Right atrium auricular region (tissue), 2 donors: ENCODE measurements around the gene NUBP2. TPM values are rescaled to one million over a fixed set of nuclear protein-coding genes. Genes with fewer than 3 reads are reported as not detected.
A peak's percentile ranks its signal among the peaks of the same experiment; 100 is the strongest.

Source experiments
- DNase-seq: peaks from one replicate; pipeline ENCODE4 v3.0.0-alpha.2; 2019; ENCODE audit warnings: low spot score
- H3K27ac ChIP-seq, 2 donors: fragments of 200-600 bp; sonication (generic); 1 replicate in 1 of 2; 2 replicates in 1 of 2; pipeline ENCODE4 v1.5.1; 2016 to 2019
- H3K27me3 ChIP-seq, 2 donors: fragments of 200-600 bp; sonication (generic); one replicate each; pipeline versions ENCODE4 v1.5.1 to v1.6.0; 2017 to 2019
- H3K36me3 ChIP-seq: fragments of 200-600 bp; sonication (generic); one replicate; pipeline ENCODE4 v1.5.1; 2016
- H3K4me1 ChIP-seq, 2 donors: fragments of 200-600 bp; sonication (generic); one replicate each; pipeline versions ENCODE4 v1.5.1 to v1.6.0; 2017 to 2019
- H3K4me3 ChIP-seq, 2 donors: fragments of 200-600 bp; sonication (generic); 1 replicate in 1 of 2; 2 replicates in 1 of 2; pipeline ENCODE4 v1.5.1; 2017 to 2019; ENCODE audit warnings: mild to moderate bottlenecking in 1 of 2, moderate library complexity in 1 of 2
- H3K9me3 ChIP-seq, 2 donors: fragments of 200-600 bp; sonication (generic); one replicate each; pipeline ENCODE4 v1.5.1; 2019
- total RNA-seq, 2 donors: library from RNA; depleted of rRNA; stranded (reverse); fragments of >200 nt; gene quantifications; one replicate each; pipeline ENCODE4 v1.1.0, GENCODE V29; 2016
- TF ChIP-seq, protein P1 (sequence below), 2 donors: fragments of 200-600 bp; sonication (generic); IDR thresholded peaks; one replicate each; pipeline ENCODE4 v1.5.1; 2019; ENCODE audit warnings: antibody characterized with exemption in 2 of 2

NUBP2 gene, protein sequence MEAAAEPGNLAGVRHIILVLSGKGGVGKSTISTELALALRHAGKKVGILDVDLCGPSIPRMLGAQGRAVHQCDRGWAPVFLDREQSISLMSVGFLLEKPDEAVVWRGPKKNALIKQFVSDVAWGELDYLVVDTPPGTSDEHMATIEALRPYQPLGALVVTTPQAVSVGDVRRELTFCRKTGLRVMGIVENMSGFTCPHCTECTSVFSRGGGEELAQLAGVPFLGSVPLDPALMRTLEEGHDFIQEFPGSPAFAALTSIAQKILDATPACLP
- 10 to 100 TPM; 70.3 to 77.9 TPM for total RNA-seq

DNA sequence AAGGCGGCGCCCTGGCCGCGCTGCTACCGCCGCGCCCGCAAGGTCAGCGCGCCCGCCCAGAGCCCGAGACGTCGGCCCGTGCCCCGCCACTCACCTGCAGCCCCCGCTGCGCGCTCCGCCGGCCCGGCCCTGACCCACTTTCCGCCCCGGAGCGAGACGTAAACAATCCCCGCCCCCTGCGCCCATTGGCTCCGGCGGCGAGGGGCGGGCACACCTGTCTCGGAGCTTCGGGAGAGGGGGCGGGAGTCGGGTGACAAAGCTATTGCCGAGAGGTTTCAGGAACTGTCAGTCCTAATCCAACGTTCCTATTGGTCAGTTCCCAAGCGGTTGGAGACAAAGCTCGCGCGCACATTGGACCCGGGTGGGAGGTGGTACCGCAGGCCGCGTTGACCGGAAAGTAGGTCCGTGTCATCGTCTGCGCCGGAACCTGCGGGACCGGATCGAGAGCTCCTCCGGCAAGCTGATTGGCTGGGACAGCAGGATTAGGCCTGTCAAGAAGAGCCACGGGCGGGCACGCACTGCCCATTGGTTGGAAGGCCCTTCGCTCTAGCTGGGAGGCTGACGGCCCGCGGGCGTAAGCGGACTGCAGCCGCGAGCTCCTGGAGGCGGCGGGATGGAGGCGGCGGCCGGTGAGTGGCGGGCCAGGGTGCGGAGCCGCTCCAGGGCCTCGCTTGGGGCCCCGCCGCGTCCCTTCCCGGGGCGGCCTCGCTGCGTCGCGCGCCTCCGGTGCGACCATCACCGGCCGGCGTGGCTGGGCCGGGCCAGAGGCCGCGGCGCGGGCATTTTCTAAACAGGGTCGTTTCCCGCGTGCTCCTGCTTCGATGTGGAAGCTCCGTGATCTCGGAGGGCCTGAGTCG is at the start of gene NUBP2, which contains the start of gene SPSB3:
TSS of gene NUBP2 (plus strand) at position 553 of the 857 bp plus-strand sequence. CDS start at position 614, 61 bp downstream.
TSS of gene SPSB3 (minus strand) at position 164 of the 857 bp plus-strand sequence. CDS start 1,088 bp downstream, outside the sequence.
- peak; percentile 100 for DNase-seq
- Histone ChIP-seq H3K27ac (peak within 1 kb of the TSS; percentile 79 to 84), H3K27me3 (no peaks in the 10 kb centered on the region), H3K4me1 (peaks cover 0 to 48% of the 10 kb centered on the region in 2 donors), H3K9me3 (no peaks in the 10 kb centered on the region), H3K4me3 (peak within 1 kb of the TSS; percentile 76 to 78), H3K36me3 (peaks cover 24% of the 10 kb centered on the region)
- TF ChIP-seq, protein P1, sequence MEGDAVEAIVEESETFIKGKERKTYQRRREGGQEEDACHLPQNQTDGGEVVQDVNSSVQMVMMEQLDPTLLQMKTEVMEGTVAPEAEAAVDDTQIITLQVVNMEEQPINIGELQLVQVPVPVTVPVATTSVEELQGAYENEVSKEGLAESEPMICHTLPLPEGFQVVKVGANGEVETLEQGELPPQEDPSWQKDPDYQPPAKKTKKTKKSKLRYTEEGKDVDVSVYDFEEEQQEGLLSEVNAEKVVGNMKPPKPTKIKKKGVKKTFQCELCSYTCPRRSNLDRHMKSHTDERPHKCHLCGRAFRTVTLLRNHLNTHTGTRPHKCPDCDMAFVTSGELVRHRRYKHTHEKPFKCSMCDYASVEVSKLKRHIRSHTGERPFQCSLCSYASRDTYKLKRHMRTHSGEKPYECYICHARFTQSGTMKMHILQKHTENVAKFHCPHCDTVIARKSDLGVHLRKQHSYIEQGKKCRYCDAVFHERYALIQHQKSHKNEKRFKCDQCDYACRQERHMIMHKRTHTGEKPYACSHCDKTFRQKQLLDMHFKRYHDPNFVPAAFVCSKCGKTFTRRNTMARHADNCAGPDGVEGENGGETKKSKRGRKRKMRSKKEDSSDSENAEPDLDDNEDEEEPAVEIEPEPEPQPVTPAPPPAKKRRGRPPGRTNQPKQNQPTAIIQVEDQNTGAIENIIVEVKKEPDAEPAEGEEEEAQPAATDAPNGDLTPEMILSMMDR (IDR thresholded peaks at IDR 0.05): no peak

DNA sequence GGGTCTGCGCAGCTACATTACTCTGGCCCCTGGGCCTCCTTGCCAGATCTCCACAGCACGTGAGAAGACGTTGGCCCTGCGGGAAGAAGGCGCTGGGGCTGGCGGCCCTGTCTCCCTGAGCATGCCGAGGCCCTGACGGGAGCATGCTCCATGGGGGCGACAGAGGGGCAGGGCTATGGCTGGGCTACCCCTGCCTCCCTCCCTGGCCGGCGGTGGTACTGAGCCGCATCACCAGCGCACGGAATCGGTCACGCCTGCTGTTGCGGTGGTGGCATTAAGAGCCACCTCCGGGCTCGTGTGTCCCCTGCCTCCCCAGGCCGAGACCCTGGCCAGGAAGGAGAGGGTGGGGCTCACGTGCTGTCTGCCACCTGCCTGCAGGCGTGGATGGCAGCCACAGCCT is 48.6 kb upstream of the NUBP2 start:
- peaks cover 44% of the 10 kb centered on the region for H3K36me3 ChIP-seq

GRCh38 chr16:1734816-1735215 is 47.9 kb upstream of the NUBP2 start:
- TF ChIP-seq, protein P1 (IDR thresholded peaks at IDR 0.05): no peak
- no peak for DNase-seq
- H3K36me3 ChIP-seq: peaks cover 37% of the 10 kb centered on the region

More for the DNA sequence above, 48.6 kb upstream of the NUBP2 start:
- TF ChIP-seq, protein P1 (IDR thresholded peaks at IDR 0.05): no peak
- H3K4me1 ChIP-seq: no peaks in the 10 kb centered on the region
- no peaks in the 10 kb centered on the region for H3K27me3 ChIP-seq
- H3K4me3 ChIP-seq: no peak overlapping the region
- H3K27ac ChIP-seq: no peak overlapping the region
- H3K9me3 ChIP-seq: no peaks in the 10 kb centered on the region
- no peak for DNase-seq

GRCh38 chr16:1740234-1740633 is 42.5 kb upstream of the NUBP2 start:
- Histone ChIP-seq H3K4me3 (no peak overlapping the region), H3K27ac (no peak overlapping the region), H3K36me3 (peaks cover 28% of the 10 kb centered on the region), H3K27me3 (no peaks in the 10 kb centered on the region), H3K4me1 (peaks cover 0 to 4% of the 10 kb centered on the region in 2 donors), H3K9me3 (no peaks in the 10 kb centered on the region)
- DNase-seq: no peak
- TF ChIP-seq, protein P1 (IDR thresholded peaks at IDR 0.05): no peak

More at GRCh38 chr16:1734816-1735215, 47.9 kb upstream of the NUBP2 start:
- no peak overlapping the region for H3K27ac ChIP-seq
- no peak overlapping the region for H3K4me3 ChIP-seq
- no peaks in the 10 kb centered on the region for H3K9me3 ChIP-seq
- no peaks in the 10 kb centered on the region for H3K4me1 ChIP-seq
- no peaks in the 10 kb centered on the region for H3K27me3 ChIP-seq

DNA sequence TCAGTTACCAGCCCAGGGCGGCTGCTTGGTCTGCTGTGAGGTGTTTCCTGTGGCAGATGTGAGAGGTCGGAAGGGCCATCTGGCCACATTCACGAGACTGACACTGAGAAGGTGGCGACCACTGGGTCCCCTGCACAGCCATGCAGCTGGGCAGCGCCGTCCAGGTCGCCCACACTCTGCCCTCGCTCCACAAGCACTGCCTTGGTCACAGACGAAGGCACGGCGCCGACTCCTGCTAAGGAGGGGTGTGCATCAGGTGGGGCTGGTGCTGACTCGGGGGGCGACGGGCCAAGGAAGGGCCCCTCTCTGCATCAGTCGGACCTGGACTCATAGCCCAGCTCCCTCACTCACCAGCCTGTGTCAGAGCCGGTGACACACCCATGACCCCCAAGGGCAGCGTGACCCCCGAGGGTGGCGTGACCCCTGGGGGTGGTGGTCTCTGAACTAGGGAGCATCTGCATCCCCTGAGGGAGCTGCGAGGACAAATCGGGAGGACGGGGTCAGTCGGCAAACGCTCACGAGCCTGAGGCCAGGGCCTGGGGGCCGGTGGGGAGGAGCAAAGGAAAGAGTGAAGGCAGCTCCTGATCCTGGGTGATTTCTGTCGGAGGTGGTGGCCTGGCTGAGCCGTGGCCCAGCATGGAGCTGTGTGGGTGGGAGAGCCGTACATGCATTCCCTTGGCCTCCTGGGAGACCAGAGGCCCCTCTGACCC is 41.8 kb upstream of the NUBP2 start:
- TF ChIP-seq, protein P1 (IDR thresholded peaks at IDR 0.05): no peak
- peaks cover 35% of the 10 kb centered on the region for H3K36me3 ChIP-seq

More for the DNA sequence above, 41.8 kb upstream of the NUBP2 start:
- DNase-seq: no peak
- Histone ChIP-seq H3K27me3 (no peaks in the 10 kb centered on the region), H3K9me3 (no peaks in the 10 kb centered on the region), H3K4me3 (no peak overlapping the region), H3K27ac (no peak overlapping the region), H3K4me1 (peaks cover 0 to 4% of the 10 kb centered on the region in 2 donors)
